Measurements from ENCODE around the gene LHFPL3. TPM values are rescaled to one million over a fixed set of nuclear protein-coding genes. Genes with fewer than 3 reads are reported as not detected.

Gene LHFPL3
- total RNA-seq, 1 experiment from 2014 or later, result not detected

GRCh38 chr7:104906556-104906955 is 578.2 kb downstream of the LHFPL3 start:
- no peak overlapping the region for H2AFZ ChIP-seq (ENCODE audit: low read length)
- no peak overlapping the region for H3K23ac ChIP-seq (ENCODE audit: insufficient read length, low read depth, low read length)
- H3K9ac ChIP-seq (ENCODE audit: extremely low read depth, insufficient read length, low read length), result no peak overlapping the region
- no peak overlapping the region for H3K4me2 ChIP-seq (ENCODE audit: insufficient read depth, insufficient read length, low read length)
- no peak overlapping the region for H2AK5ac ChIP-seq (ENCODE audit: insufficient read length, low read length)
- no peaks in the 10 kb centered on the region for H4K20me1 ChIP-seq (ENCODE audit: control insufficient read depth, insufficient read depth, insufficient read length)
- no peak overlapping the region for H4K8ac ChIP-seq (replicated peaks; ENCODE audit: insufficient read length, low read depth, low read length)
- H3K56ac ChIP-seq (ENCODE audit: insufficient read length, low read depth, low read length), result no peak overlapping the region
- no peaks in the 10 kb centered on the region for H3K4me1 ChIP-seq (ENCODE audit: insufficient read depth, low read length)
- H3K27me3 Mint-ChIP-seq (ENCODE audit: low read depth), result peaks cover 2% of the 10 kb centered on the region; the same call in 1 of the 2 replicates
- no peaks in the 10 kb centered on the region for H3K23me2 ChIP-seq (ENCODE audit: insufficient read length, low read depth, low read length, poor library complexity, severe bottlenecking)
- no peaks in the 10 kb centered on the region for H3K4me1 Mint-ChIP-seq
- no peaks in the 10 kb centered on the region for H3K36me3 Mint-ChIP-seq (ENCODE audit: insufficient read depth in 1 of 3, low read depth in 3 of 3)
- H3K4me3 Mint-ChIP-seq, result no peak overlapping the region
- H3K79me1 ChIP-seq (ENCODE audit: insufficient read depth, low read depth, low read length, poor library complexity, severe bottlenecking), result no peaks in the 10 kb centered on the region
- no peak for TF ChIP-seq CTCF (conservative IDR thresholded peaks at IDR 0.05)
- no peak overlapping the region for H3K27ac ChIP-seq (ENCODE audit: insufficient read length, low read depth, low read length)
- no peak overlapping the region for H2BK12ac ChIP-seq (ENCODE audit: insufficient read length, low read depth, low read length)
- H2BK15ac ChIP-seq (ENCODE audit: low read depth, low read length), result no peak overlapping the region
- H3K4ac ChIP-seq (ENCODE audit: low read depth, low read length), result no peak overlapping the region
- no peak overlapping the region for H2BK120ac ChIP-seq (ENCODE audit: low read depth, low read length, poor library complexity, severe bottlenecking)
- no peak overlapping the region for H4K5ac ChIP-seq (ENCODE audit: insufficient read length, low read depth, low read length)
- no peak overlapping the region for H3K18ac ChIP-seq (ENCODE audit: insufficient read length, low read depth, low read length)
- no peaks in the 10 kb centered on the region for H3K79me2 ChIP-seq (ENCODE audit: insufficient read depth, low read length)
- no peak overlapping the region for H2BK5ac ChIP-seq (ENCODE audit: insufficient read length, low read length)
- DNase-seq, result no peak
- no CpG with 5 or more reads among the region's 4 CpGs for WGBS (ENCODE audit: extremely low coverage, insufficient read length, low lambda C conversion rate)
- H3T11ph ChIP-seq (ENCODE audit: low read length), result no peak overlapping the region
- H3K9me3 Mint-ChIP-seq, result no peaks in the 10 kb centered on the region
- no peak overlapping the region for H3K14ac ChIP-seq (ENCODE audit: insufficient read depth, low read length)
- H3K27me3 ChIP-seq (ENCODE audit: insufficient read depth, low read length), result no peaks in the 10 kb centered on the region
- H2BK20ac ChIP-seq (ENCODE audit: low read depth, low read length, poor library complexity, severe bottlenecking), result no peak overlapping the region
- H4K91ac ChIP-seq (ENCODE audit: insufficient read length, low read depth, low read length), result no peak overlapping the region
- H3K9me3 ChIP-seq (ENCODE audit: control insufficient read depth, low read depth, low read length), result no peaks in the 10 kb centered on the region
- no peak overlapping the region for H3K27ac Mint-ChIP-seq
